DND-41 (cell line): Measurements from ENCODE around the gene PCDHGC5.

Experiments
- ATAC-seq: fragments of 200-7000 bp; cut with Tn5 transposase; 3 replicates; pipeline ENCODE4 v1.9.1; 2021; ENCODE audit warnings: low read depth; ENCODE audit not compliant: insufficient read depth
- DNase-seq: peaks from one replicate; pipeline ENCODE4 v3.0.0-alpha.2; 2020
- H2AFZ ChIP-seq: 2 replicates; pipeline ENCODE4 v1.6.0; 2012; ENCODE audit warnings: low read depth, low read length
- H3K27ac ChIP-seq: 2 replicates; pipeline ENCODE4 v1.5.1; 2012; ENCODE audit warnings: low read length, inconsistent platforms
- H3K27me3 ChIP-seq: fragments of 200-600 bp; sonication (generic); 2 replicates; pipeline ENCODE4 v1.6.0; 2012; ENCODE audit warnings: low read length, mild to moderate bottlenecking, inconsistent platforms; ENCODE audit not compliant: insufficient read depth, poor library complexity
- H3K36me3 ChIP-seq: 2 replicates; pipeline ENCODE4 v1.5.1; 2012; ENCODE audit warnings: low read length, inconsistent platforms; ENCODE audit not compliant: insufficient read depth
- H3K4me1 ChIP-seq: 2 replicates; pipeline ENCODE4 v1.5.1; 2012; ENCODE audit warnings: mild to moderate bottlenecking, low read length; ENCODE audit not compliant: insufficient read depth
- H3K4me2 ChIP-seq: 2 replicates; pipeline ENCODE4 v1.6.0; 2012; ENCODE audit warnings: mild to moderate bottlenecking, moderate library complexity, low read length, inconsistent platforms; ENCODE audit not compliant: insufficient read depth
- H3K4me3 ChIP-seq, 2 experiments: fragments of 200-600 bp in 1 of 2; shearing (Covaris generic) in 1 of 2; 2 replicates each; pipeline ENCODE4 v1.5.1; 2012 to 2016; ENCODE audit warnings: inconsistent platforms in 2 of 2, low read length in 2 of 2, mild to moderate bottlenecking in 2 of 2, low read depth in 1 of 2, moderate library complexity in 1 of 2
- H3K79me2 ChIP-seq: 2 replicates; pipeline ENCODE4 v1.6.0; 2012; ENCODE audit warnings: low read length, inconsistent platforms; ENCODE audit not compliant: insufficient read depth
- H3K9ac ChIP-seq: 2 replicates; pipeline ENCODE4 v1.6.0; 2012; ENCODE audit warnings: low read depth, mild to moderate bottlenecking, inconsistent platforms, low read length, moderate library complexity
- H3K9me3 ChIP-seq: 2 replicates; pipeline ENCODE4 v1.5.1; 2012; ENCODE audit warnings: low read length, moderate library complexity, mild to moderate bottlenecking, inconsistent platforms; ENCODE audit not compliant: insufficient read depth, severe bottlenecking
- H4K20me1 ChIP-seq: 2 replicates; pipeline ENCODE4 v1.6.0; 2012; ENCODE audit warnings: low read length; ENCODE audit not compliant: insufficient read depth
- CTCF ChIP-seq: IDR thresholded peaks from 2 replicates; pipeline ENCODE4 v1.5.1; 2012; ENCODE audit warnings: borderline replicate concordance, low read length, moderate library complexity, mild to moderate bottlenecking; ENCODE audit not compliant: poor library complexity, severe bottlenecking; ENCODE audit errors: extremely low read depth
- EZH2 ChIP-seq: IDR thresholded peaks from 3 replicates; pipeline ENCODE4 v1.6.1; 2012; ENCODE audit warnings: borderline replicate concordance, low read depth, mild to moderate bottlenecking, moderate library complexity, low read length, inconsistent platforms; ENCODE audit not compliant: severe bottlenecking

Gene PCDHGC5

GRCh38 chr5:141491323-141492167 lies 2.7 kb downstream of the PCDHGC5 start:
- H3K79me2 ChIP-seq: no peaks in the 10 kb centered on the region
- H3K27ac ChIP-seq: no peak overlapping the region
- ATAC-seq: no peak
- no peak overlapping the region for H3K9ac ChIP-seq
- no peaks in the 10 kb centered on the region for H3K9me3 ChIP-seq
- H3K4me2 ChIP-seq: no peak overlapping the region
- H3K4me3 ChIP-seq: no peak overlapping the region
- H3K4me1 ChIP-seq: peaks cover 23% of the 10 kb centered on the region
- no peaks in the 10 kb centered on the region for H3K27me3 ChIP-seq
- no peaks in the 10 kb centered on the region for H3K36me3 ChIP-seq
- DNase-seq: no peak
- H4K20me1 ChIP-seq: no peaks in the 10 kb centered on the region; the same call in 1 of the 2 replicates
- H2AFZ ChIP-seq: no peak overlapping the region
- TF ChIP-seq EZH2 (no peak), CTCF (no peak)

GRCh38 chr5:141492168-141492885 lies 3.4 kb downstream of the PCDHGC5 start:
- TF ChIP-seq CTCF (no peak), EZH2 (no peak)
- no peaks in the 10 kb centered on the region for H3K79me2 ChIP-seq
- no peaks in the 10 kb centered on the region for H3K27me3 ChIP-seq
- ATAC-seq: no peak
- H2AFZ ChIP-seq: no peak overlapping the region
- no peaks in the 10 kb centered on the region for H3K9me3 ChIP-seq
- no peak overlapping the region for H3K4me2 ChIP-seq
- DNase-seq: no peak
- H3K4me1 ChIP-seq: peaks cover 29% of the 10 kb centered on the region
- H3K27ac ChIP-seq: no peak overlapping the region
- H3K4me3 ChIP-seq: no peak overlapping the region
- H3K9ac ChIP-seq: no peak overlapping the region
- H3K36me3 ChIP-seq: no peaks in the 10 kb centered on the region
- no peaks in the 10 kb centered on the region for H4K20me1 ChIP-seq

- Histone ChIP-seq H2AFZ (peak overlapping the region; percentile 53; the same call in 1 of the 2 replicates), H3K4me1 (peaks cover 29% of the 10 kb centered on the region), H3K4me2 (no peak overlapping the region), H3K79me2 (no peaks in the 10 kb centered on the region), H3K36me3 (no peaks in the 10 kb centered on the region), H3K27me3 (no peaks in the 10 kb centered on the region), H3K9me3 (no peaks in the 10 kb centered on the region), H3K4me3 (no peak overlapping the region), H3K9ac (0 out of 2 replicates have a peak overlapping the region, but pooled peaks have one; percentile 49), H3K27ac (peak overlapping the region; percentile 68; the same call in 1 of the 2 replicates), H4K20me1 (no peaks in the 10 kb centered on the region)
- no peak for DNase-seq
- TF ChIP-seq CTCF (no peak), EZH2 (no peak)
- ATAC-seq: no peak
Observed at GRCh38 chr5:141493500-141494422, 4.9 kb downstream of the PCDHGC5 start.
